Thoracic aorta (tissue), 2 donors: Measurements from ENCODE around the gene STMP1. TPM values are rescaled to one million over a fixed set of nuclear protein-coding genes. Genes with fewer than 3 reads are reported as not detected.
"Not testable (repeated sequence)": the region's sequence is repeated elsewhere in the genome, so short reads cannot be mapped to it uniquely, and the experiment has no call there.

Experiments
- ATAC-seq: fragments of 150-250 bp; one replicate; pipeline ENCODE4 v1.8.0; 2017; ENCODE audit warnings: low read depth; ENCODE audit not compliant: insufficient number of reproducible peaks, low FRiP score
- DNase-seq: peaks from one replicate; pipeline ENCODE4 v3.0.0-alpha.2; 2020; ENCODE audit warnings: low spot score
- H3K27ac ChIP-seq, 2 donors: fragments of 200-600 bp; sonication (generic); 1 replicate in 1 of 2; 2 replicates in 1 of 2; pipeline ENCODE4 v1.5.1; 2016; ENCODE audit warnings: mild to moderate bottlenecking in 2 of 2, moderate library complexity in 2 of 2
- H3K27me3 ChIP-seq: fragments of 200-600 bp; sonication (generic); replicated peaks from 2 replicates; pipeline ENCODE4 v1.6.0; 2016; ENCODE audit warnings: mild to moderate bottlenecking; ENCODE audit not compliant: insufficient read depth
- H3K36me3 ChIP-seq: fragments of 200-600 bp; sonication (generic); one replicate; pipeline ENCODE4 v1.5.1; 2016
- H3K4me1 ChIP-seq, 2 donors: fragments of 200-600 bp; sonication (generic); 1 replicate in 1 of 2; 2 replicates in 1 of 2; pipeline versions ENCODE4 v1.5.1 to v1.6.0; 2016; ENCODE audit warnings: low read depth in 2 of 2, mild to moderate bottlenecking in 1 of 2; ENCODE audit not compliant: control insufficient read depth in 1 of 2
- H3K4me3 ChIP-seq: fragments of 200-600 bp; sonication (generic); 2 replicates; pipeline ENCODE4 v1.5.1; 2016; ENCODE audit warnings: mild to moderate bottlenecking
- H3K9me3 ChIP-seq: fragments of 200-600 bp; sonication (generic); 2 replicates; pipeline ENCODE4 v1.5.1; 2016
- total RNA-seq, 2 donors: library from RNA; depleted of rRNA; stranded (reverse); fragments of >200 nt; gene quantifications; one replicate each; pipeline versions ENCODE4 v1.1.0 to v1.2.3, GENCODE V29; 2016
- TF ChIP-seq, protein P1 (sequence below): fragments of 200-600 bp; sonication (generic); IDR thresholded peaks from one replicate; pipeline ENCODE4 v1.5.1; 2019; ENCODE audit warnings: antibody characterized with exemption

The STMP1 gene
- total RNA-seq, 2 donors from 2014 or later: 15.7 to 48.5 TPM

DNA sequence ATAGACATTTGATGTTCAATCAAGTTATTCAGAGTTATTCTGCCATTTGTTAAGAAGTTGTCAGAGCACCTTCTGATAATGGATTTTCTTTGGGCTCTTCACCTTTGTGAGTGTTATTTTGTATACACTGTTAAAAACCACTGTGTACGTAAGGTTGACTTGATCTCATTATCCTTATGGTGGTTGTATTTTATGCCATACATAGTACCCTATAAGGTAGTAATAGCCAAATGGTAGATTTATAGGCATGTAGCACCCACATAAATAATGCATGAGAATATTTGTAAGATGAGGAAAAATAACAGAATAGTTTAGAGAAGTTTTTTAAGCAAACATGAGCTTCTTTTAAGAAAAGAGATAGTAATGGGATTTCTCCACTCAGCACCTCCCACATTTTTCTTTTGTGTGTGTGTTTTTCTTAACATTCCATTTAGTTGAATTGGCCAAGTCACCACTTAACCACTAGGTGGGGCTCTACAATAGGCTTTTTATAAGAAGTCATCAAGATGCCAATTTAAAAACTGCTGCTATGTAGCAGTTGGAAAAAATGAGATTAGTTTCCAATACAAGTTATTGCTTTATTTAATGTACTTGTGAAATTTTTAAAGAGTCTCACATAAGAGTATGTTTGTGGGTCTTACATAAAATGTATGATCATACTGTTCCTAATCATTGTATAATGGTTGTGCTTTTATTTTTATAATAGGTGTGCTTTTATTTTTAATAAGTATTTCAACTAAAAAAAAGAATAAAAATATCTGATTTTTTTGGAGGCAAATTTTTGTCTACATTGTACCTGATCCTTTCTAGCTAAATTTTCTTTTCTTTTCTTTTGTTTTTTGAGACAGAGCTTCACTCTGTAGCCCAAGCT, 41.1 kb upstream of the STMP1 start:
- Histone ChIP-seq H3K9me3 (no peaks in the 10 kb centered on the region), H3K36me3 (peaks cover 25% of the 10 kb centered on the region), H3K4me1 (peaks cover 3 to 8% of the 10 kb centered on the region in 2 donors), H3K4me3 (no peak overlapping the region), H3K27ac (no peak overlapping the region), H3K27me3 (no peaks in the 10 kb centered on the region)
- DNase-seq (peak; percentile 7), ATAC-seq (no peak)
- TF ChIP-seq, protein P1, sequence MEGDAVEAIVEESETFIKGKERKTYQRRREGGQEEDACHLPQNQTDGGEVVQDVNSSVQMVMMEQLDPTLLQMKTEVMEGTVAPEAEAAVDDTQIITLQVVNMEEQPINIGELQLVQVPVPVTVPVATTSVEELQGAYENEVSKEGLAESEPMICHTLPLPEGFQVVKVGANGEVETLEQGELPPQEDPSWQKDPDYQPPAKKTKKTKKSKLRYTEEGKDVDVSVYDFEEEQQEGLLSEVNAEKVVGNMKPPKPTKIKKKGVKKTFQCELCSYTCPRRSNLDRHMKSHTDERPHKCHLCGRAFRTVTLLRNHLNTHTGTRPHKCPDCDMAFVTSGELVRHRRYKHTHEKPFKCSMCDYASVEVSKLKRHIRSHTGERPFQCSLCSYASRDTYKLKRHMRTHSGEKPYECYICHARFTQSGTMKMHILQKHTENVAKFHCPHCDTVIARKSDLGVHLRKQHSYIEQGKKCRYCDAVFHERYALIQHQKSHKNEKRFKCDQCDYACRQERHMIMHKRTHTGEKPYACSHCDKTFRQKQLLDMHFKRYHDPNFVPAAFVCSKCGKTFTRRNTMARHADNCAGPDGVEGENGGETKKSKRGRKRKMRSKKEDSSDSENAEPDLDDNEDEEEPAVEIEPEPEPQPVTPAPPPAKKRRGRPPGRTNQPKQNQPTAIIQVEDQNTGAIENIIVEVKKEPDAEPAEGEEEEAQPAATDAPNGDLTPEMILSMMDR: peak; percentile 77

DNA sequence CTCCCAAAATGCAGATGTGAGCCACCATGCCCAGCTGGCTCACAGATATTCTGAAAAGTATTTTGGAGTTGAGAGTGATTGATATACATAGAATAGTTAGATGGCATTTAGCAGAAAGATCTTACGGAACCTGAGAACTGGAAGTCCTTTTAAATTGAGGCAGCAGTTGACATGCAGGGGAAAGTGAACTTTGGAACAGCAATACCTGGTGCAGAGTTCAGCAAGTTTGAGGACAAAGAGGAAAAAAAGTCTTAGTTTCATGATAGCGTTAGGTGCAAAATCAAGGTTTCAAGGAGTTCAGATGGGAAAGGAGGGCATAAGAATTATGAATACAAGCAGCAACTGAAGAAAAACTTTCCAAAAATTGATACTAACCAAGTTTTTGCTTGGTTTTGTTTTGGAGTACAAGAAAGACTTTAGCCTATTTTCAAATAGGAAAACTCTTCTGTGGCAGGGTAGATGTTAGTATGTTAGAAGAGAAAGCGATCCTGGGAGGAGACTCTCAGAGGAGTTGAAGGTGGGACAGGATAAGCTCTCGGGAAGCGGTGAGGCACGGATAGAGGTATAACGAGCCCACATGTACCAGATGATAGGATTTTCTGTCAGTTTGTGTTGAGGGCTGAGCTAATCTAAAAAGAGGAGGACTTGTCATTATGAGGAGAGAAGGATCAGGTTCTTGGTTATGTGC, 28.0 kb upstream of the STMP1 start:
- no peak for DNase-seq
- Histone ChIP-seq H3K4me3 (no peak overlapping the region), H3K9me3 (no peaks in the 10 kb centered on the region), H3K36me3 (peaks cover 18% of the 10 kb centered on the region), H3K27me3 (no peaks in the 10 kb centered on the region), H3K4me1 (no peaks in the 10 kb centered on the region), H3K27ac (no peak overlapping the region)
- TF ChIP-seq, protein P1: no peak
- ATAC-seq: no peak

DNA sequence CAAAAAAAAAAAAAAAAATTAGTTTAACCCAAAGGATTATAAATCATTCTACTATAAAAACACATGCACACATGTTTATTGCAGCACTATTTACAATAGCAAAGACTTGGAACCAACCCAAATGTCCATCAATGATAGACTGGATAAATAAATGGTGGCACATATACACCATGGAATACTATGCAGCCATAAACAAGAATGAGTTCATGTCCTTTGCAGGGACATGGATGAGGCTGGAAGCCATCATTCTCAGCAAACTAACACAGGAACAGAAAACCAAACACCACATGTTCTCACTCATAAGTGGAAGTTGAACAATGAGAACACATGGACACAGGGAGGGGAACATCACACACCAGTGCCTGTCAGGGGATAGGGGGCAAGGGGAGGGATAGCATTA, 22.6 kb upstream of the STMP1 start:
- not testable (repeated sequence) for ATAC-seq

DNA sequence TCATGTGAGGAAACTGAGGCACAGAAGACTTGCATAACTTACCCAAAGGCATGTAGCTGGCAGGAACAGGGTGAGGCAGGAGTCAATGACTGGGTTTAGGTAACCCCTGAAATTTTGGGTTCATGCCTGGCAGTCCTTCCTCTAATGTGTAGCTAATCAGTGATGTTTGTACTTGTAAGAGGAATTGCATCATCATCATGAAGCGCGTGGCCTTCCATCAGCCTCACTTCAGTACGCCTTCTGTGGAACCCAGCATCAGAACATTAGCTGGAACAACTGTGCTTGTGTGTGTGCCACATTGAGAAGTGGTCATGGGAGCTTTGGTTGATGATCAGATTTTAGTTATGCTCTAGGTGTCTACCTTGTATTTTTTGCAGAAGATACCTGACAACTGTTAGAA, 18.2 kb upstream of the STMP1 start:
- no peaks in the 10 kb centered on the region for H3K9me3 ChIP-seq
- peaks cover 16% of the 10 kb centered on the region for H3K36me3 ChIP-seq
- H3K27me3 ChIP-seq: no peaks in the 10 kb centered on the region
- TF ChIP-seq, protein P1: no peak
- H3K4me3 ChIP-seq: no peak overlapping the region
- no peaks in the 10 kb centered on the region for H3K4me1 ChIP-seq
- no peak overlapping the region for H3K27ac ChIP-seq
- ATAC-seq (no peak), DNase-seq (no peak)

More for the DNA sequence above, 22.6 kb upstream of the STMP1 start:
- H3K27me3 ChIP-seq, H3K27ac ChIP-seq, H3K4me1 ChIP-seq, H3K9me3 ChIP-seq, H3K4me3 ChIP-seq, DNase-seq: not testable (repeated sequence)
- peaks cover 14% of the 10 kb centered on the region for H3K36me3 ChIP-seq

DNA sequence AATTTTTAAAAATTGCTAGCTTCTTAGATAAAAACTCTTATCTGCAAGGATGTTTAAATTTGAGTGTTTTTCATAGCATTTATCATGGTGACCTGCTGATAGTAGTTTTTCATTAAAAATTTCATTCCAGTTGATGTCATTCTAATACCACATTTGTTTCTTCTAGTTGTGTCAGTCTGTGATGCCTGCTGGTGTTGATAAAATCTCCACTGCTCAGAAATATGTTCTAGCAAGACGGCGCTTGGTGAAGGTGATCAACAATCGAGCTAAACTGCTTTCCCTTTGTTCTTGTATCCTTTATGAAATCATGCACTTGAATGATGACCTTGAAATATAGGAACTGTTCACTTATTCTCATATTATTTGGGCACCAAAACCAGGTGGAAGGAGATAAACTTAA, 17.6 kb upstream of the STMP1 start:
- no peaks in the 10 kb centered on the region for H3K9me3 ChIP-seq
- no peaks in the 10 kb centered on the region for H3K4me1 ChIP-seq
- TF ChIP-seq, protein P1: no peak
- ATAC-seq: no peak
- no peak for DNase-seq
- no peak overlapping the region for H3K27ac ChIP-seq
- no peak overlapping the region for H3K4me3 ChIP-seq
- peaks cover 16% of the 10 kb centered on the region for H3K36me3 ChIP-seq
- H3K27me3 ChIP-seq: no peaks in the 10 kb centered on the region
